ENCODE results near the gene UTP18. TPM values are rescaled to one million over a fixed set of nuclear protein-coding genes. Genes with fewer than 3 reads are reported as not detected.

Gene UTP18
- total and polyA plus RNA-seq, 2 experiments from 2014 or later: 31.3 to 31.8 TPM

DNA sequence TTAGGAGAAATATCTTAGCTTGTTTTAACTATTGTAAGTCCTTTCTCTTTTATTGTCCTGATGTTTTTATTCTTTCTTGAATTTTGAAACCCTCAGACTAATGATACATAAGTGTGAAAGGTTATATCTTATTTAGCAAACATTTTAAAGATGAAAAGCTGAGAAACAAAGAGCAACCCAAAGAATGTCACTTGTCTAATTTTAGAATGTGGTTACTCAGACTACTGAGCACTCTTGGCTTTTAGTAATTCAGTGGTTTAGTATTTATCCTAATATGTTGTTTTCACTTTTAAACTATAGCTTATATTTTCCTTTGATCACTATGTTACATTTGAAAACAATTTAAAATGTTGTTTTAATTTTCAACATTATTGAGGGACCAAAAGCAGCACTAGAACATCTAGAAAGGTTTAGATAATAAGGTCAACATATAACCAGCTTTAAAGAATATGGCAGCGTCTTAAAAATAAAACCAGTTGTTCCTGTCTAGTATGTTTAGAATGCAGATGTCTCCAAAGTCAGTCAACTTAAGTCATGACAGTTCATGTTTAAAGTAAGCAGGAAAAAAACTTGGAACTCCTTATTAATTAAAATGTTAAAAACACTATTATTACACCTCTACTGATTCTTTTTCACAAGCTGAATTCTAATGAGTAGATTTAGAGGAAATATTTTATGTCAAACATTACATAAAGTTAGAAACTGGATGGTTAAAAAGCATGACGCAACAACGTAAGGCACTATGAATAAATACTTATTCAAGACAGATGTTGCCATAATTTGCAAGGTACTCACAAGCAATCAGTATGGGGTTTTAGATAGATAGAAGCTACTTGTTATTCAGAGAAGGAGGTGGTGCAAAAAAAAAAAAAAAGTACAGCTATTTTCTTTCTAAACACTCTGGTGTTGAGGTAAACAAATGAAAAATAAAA, 2.9 kb upstream of the UTP18 start:
- TF ChIP-seq EZH2phosphoT487 (IDR thresholded peaks at IDR 0.05; ENCODE audit: low read depth, severe bottlenecking, unreplicated experiment) (no peak), CTCF (IDR thresholded peaks at IDR 0.05; ENCODE audit: poor library complexity) (no peak), EZH2 (IDR thresholded peaks at IDR 0.05; ENCODE audit: borderline replicate concordance) (no peak)
- DNase-seq (ENCODE audit: low spot score): no peak
- Histone ChIP-seq H3K9me2 (replicated peaks; ENCODE audit: insufficient read depth) (no peaks in the 10 kb centered on the region), H2AFZ (no peak overlapping the region), H3K36me3 (replicated peaks; ENCODE audit: insufficient read depth, low read depth) (no peaks in the 10 kb centered on the region), H3K4me2 (peak overlapping the region; percentile 93), H3K4me3 (no peak overlapping the region), H3K9me3 (ENCODE audit: low read depth) (no peaks in the 10 kb centered on the region), H3K27ac (no peak overlapping the region), H3K79me2 (peaks cover 89% of the 10 kb centered on the region), H3K27me3 (no peaks in the 10 kb centered on the region), H3K4me1 (ENCODE audit: insufficient read depth) (peaks cover 29% of the 10 kb centered on the region), H4K20me1 (ENCODE audit: insufficient read depth, poor library complexity, severe bottlenecking) (peaks cover 49% of the 10 kb centered on the region)
- 79% methylated on average over 3 of the region's 3 CpGs for WGBS (ENCODE audit: low lambda C conversion rate, missing lambda C conversion rate)

- peak overlapping the region; percentile 93 for H3K4me2 ChIP-seq
- H3K9me2 ChIP-seq (replicated peaks; ENCODE audit: insufficient read depth): no peaks in the 10 kb centered on the region
- peak; percentile 56 for DNase-seq (ENCODE audit: low spot score)
- H3K9me3 ChIP-seq (ENCODE audit: low read depth): no peaks in the 10 kb centered on the region
- H3K4me1 ChIP-seq (ENCODE audit: insufficient read depth): peaks cover 29% of the 10 kb centered on the region
- H3K79me2 ChIP-seq: peaks cover 89% of the 10 kb centered on the region
- peaks cover 55% of the 10 kb centered on the region for H4K20me1 ChIP-seq (ENCODE audit: insufficient read depth, poor library complexity, severe bottlenecking)
- WGBS (ENCODE audit: low lambda C conversion rate, missing lambda C conversion rate): 4% methylated on average over 18 of the region's 18 CpGs
- H3K36me3 ChIP-seq (replicated peaks; ENCODE audit: insufficient read depth, low read depth): no peaks in the 10 kb centered on the region
- H3K4me3 ChIP-seq: peak overlapping the region; percentile 56
- H3K27ac ChIP-seq: peak overlapping the region; percentile 98
- no peaks in the 10 kb centered on the region for H3K27me3 ChIP-seq
- peak overlapping the region; percentile 76 for H2AFZ ChIP-seq
- no peak for TF ChIP-seq EZH2phosphoT487 (IDR thresholded peaks at IDR 0.05; ENCODE audit: low read depth, severe bottlenecking, unreplicated experiment)
- no peak for TF ChIP-seq EZH2 (IDR thresholded peaks at IDR 0.05; ENCODE audit: borderline replicate concordance)
- no peak for TF ChIP-seq CTCF (IDR thresholded peaks at IDR 0.05; ENCODE audit: poor library complexity)
Observed at GRCh38 chr17:51258756-51259563, 1.4 kb upstream of the UTP18 start.

DNA sequence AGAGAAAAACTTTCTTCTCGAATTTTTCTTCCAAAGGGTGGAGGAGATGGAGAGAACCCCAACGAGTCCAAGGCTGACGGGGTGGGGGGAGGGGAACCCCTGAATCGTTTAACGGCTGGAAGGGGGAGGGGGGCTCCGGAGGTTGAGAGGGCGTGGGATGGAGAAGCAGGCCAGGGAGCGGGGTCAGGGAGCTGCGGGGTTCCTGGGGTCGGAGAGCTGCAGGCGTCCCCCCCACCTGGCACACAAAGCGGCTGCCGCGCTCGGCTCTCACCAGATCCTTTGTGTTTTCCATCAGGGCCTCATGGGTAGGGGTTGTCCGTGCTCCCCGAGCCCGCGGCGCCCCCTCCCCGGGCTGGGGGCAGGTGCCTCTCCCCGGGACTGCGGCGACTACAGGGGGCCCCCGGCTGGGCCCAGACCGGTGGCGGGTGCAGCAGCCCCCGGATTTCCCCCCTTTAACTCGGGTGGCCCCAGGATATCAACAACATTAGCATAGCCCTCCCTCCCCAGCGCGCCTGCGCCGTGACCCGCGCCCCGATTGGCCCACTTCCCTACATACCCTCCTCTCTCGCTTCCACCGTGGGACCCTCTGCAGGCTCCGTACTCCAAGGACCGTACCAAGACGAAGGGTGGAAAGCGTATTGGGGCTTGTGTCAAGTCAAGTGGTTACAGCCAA, 646 bp upstream of the UTP18 start, which contains the start of gene MBTD1:
Gene MBTD1, minus strand, starts transcription at position 486 of the 673 bp plus-strand sequence. CDS start 34,888 bp downstream, outside the sequence.
- Histone ChIP-seq H3K27ac (peak within 1 kb of the TSS; percentile 98), H3K4me3 (peak within 1 kb of the TSS; percentile 73), H4K20me1 (ENCODE audit: insufficient read depth, poor library complexity, severe bottlenecking) (peaks cover 55% of the 10 kb centered on the region), H3K36me3 (replicated peaks; ENCODE audit: insufficient read depth, low read depth) (no peaks in the 10 kb centered on the region), H3K9me2 (replicated peaks; ENCODE audit: insufficient read depth) (no peaks in the 10 kb centered on the region), H3K79me2 (peaks cover 86% of the 10 kb centered on the region), H3K27me3 (no peaks in the 10 kb centered on the region), H3K9me3 (ENCODE audit: low read depth) (no peaks in the 10 kb centered on the region), H3K4me1 (ENCODE audit: insufficient read depth) (peaks cover 29% of the 10 kb centered on the region), H2AFZ (peak within 1 kb of the TSS; percentile 92), H3K4me2 (peak within 1 kb of the TSS; percentile 93)
- DNase-seq (ENCODE audit: low spot score): peak; percentile 97
- TF ChIP-seq CTCF (IDR thresholded peaks at IDR 0.05; ENCODE audit: poor library complexity) (no peak), EZH2 (IDR thresholded peaks at IDR 0.05; ENCODE audit: borderline replicate concordance) (no peak), EZH2phosphoT487 (IDR thresholded peaks at IDR 0.05; ENCODE audit: low read depth, severe bottlenecking, unreplicated experiment) (no peak)
- under 1% methylated on average over 35 of the region's 42 CpGs for WGBS (ENCODE audit: low lambda C conversion rate, missing lambda C conversion rate)

Data from hepatocyte (in vitro differentiated cells).